GM23248 (cell line): Measurements from ENCODE around the gene TARP.

Source experiments
- DNase-seq: peaks from one replicate; pipeline ENCODE4 v3.0.0-alpha.2; 2015
- H2AFZ ChIP-seq: fragments of 200-600 bp; sonication (generic); 2 replicates; pipeline ENCODE4 v1.6.1; 2016; ENCODE audit warnings: antibody characterized with exemption
- H3F3A ChIP-seq: fragments of 200-600 bp; sonication (generic); 2 replicates; pipeline ENCODE4 v1.6.1; 2016; ENCODE audit warnings: mild to moderate bottlenecking, antibody characterized with exemption, mixed run types; ENCODE audit not compliant: insufficient read depth
- H3K27ac ChIP-seq: fragments of 200-600 bp; sonication (generic); 2 replicates; pipeline ENCODE4 v1.5.1; 2016; ENCODE audit warnings: mild to moderate bottlenecking
- H3K27me3 ChIP-seq: fragments of 200-600 bp; sonication (generic); replicated peaks from 2 replicates; pipeline ENCODE4 v1.6.1; 2016; ENCODE audit warnings: mild to moderate bottlenecking; ENCODE audit not compliant: insufficient read depth
- H3K36me3 ChIP-seq: fragments of 200-600 bp; sonication (generic); 2 replicates; pipeline ENCODE4 v1.6.1; 2016; ENCODE audit warnings: low read depth, mild to moderate bottlenecking
- H3K4me1 ChIP-seq: fragments of 200-600 bp; sonication (generic); 2 replicates; pipeline ENCODE4 v1.6.1; 2016; ENCODE audit warnings: mild to moderate bottlenecking; ENCODE audit not compliant: insufficient read depth
- H3K4me2 ChIP-seq: fragments of 200-600 bp; sonication (generic); one replicate; pipeline ENCODE4 v1.6.1; 2016; ENCODE audit warnings: mild to moderate bottlenecking; ENCODE audit not compliant: unreplicated experiment
- H3K4me3 ChIP-seq: fragments of 200-600 bp; sonication (generic); 2 replicates; pipeline ENCODE4 v1.5.1; 2016; ENCODE audit warnings: mild to moderate bottlenecking
- H3K79me2 ChIP-seq: fragments of 200-600 bp; sonication (generic); 2 replicates; pipeline ENCODE4 v1.6.1; 2016; ENCODE audit warnings: mild to moderate bottlenecking; ENCODE audit not compliant: insufficient read depth
- H3K9ac ChIP-seq: fragments of 200-600 bp; sonication (generic); 2 replicates; pipeline ENCODE4 v1.6.1; 2016; ENCODE audit warnings: mild to moderate bottlenecking
- H3K9me2 ChIP-seq: fragments of 200-600 bp; sonication (generic); 2 replicates; pipeline ENCODE4 v1.6.1; 2016; ENCODE audit warnings: mixed run types, mild to moderate bottlenecking, moderate library complexity; ENCODE audit not compliant: insufficient read depth
- H3K9me3 ChIP-seq: fragments of 200-600 bp; sonication (generic); one replicate; pipeline ENCODE4 v1.6.1; 2017; ENCODE audit warnings: low read depth
- H4K20me1 ChIP-seq: fragments of 200-600 bp; sonication (generic); 2 replicates; pipeline ENCODE4 v1.6.0; 2016; ENCODE audit not compliant: insufficient read depth
- EZH2 ChIP-seq: fragments of 200-600 bp; sonication (generic); IDR thresholded peaks from 2 replicates; pipeline ENCODE4 v1.6.1; 2018; ENCODE audit warnings: antibody characterized with exemption, mild to moderate bottlenecking; ENCODE audit not compliant: insufficient read depth, poor library complexity, severe bottlenecking
- EZH2phosphoT487 ChIP-seq: fragments of 200-600 bp; sonication (generic); IDR thresholded peaks from 2 replicates; pipeline ENCODE4 v1.6.1; 2018; ENCODE audit warnings: antibody characterized with exemption, moderate library complexity, mild to moderate bottlenecking, low read depth; ENCODE audit not compliant: insufficient read depth
- WGBS, 2 experiments: methylation state at CpG; one replicate each; pipeline ENCODE4 v1.1.6; 2015 to 2017; ENCODE audit warnings: low lambda C conversion rate in 2 of 2, low coverage in 1 of 2; ENCODE audit errors: missing lambda C conversion rate in 2 of 2; 5-methylcytosine and 5-hydroxymethylcytosine counted together
- in situ Hi-C: fragments of 300-500 bp; cut with MboI; formaldehyde crosslinking; loops from 2 replicates; pipeline ENCODE4 v1.15.0; 2020

The TARP gene

DNA sequence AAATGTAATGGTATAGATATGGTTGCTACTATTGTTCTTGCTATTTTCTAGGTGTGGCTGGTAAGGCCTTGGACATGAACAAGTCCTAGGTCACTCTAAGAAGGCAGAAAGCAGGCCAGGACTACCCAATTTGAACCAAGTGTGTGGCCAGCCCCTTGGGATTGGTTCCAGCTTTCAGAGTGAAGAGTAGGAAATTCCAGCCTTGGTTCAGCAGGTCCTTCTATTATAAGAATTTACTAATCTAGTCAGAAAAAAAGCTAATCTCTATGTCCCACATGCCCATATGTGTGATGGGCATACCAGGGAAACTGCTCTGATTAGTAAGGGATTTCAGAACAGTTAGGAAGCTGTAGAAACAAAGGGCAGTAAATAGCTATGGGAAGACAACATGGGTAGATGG lies 7.8 kb upstream of the TARP start:
- TF ChIP-seq EZH2phosphoT487 (no peak), EZH2 (no peak)
- H3K9me2 ChIP-seq = no peaks in the 10 kb centered on the region
- H3K4me1 ChIP-seq = no peaks in the 10 kb centered on the region
- H3K4me3 ChIP-seq = no peak overlapping the region
- peaks cover 7% of the 10 kb centered on the region; the same call in 1 of the 2 replicates for H3K27me3 ChIP-seq
- no peaks in the 10 kb centered on the region for H3F3A ChIP-seq
- no peak overlapping the region for H3K27ac ChIP-seq
- H3K79me2 ChIP-seq = no peaks in the 10 kb centered on the region
- H3K9me3 ChIP-seq = no peaks in the 10 kb centered on the region
- no peaks in the 10 kb centered on the region for H4K20me1 ChIP-seq
- no peaks in the 10 kb centered on the region for H3K36me3 ChIP-seq
- H2AFZ ChIP-seq = no peak overlapping the region
- H3K4me2 ChIP-seq = no peak overlapping the region
- DNase-seq = no peak
- in situ Hi-C loops = no loop called here
- no peak overlapping the region for H3K9ac ChIP-seq

DNA sequence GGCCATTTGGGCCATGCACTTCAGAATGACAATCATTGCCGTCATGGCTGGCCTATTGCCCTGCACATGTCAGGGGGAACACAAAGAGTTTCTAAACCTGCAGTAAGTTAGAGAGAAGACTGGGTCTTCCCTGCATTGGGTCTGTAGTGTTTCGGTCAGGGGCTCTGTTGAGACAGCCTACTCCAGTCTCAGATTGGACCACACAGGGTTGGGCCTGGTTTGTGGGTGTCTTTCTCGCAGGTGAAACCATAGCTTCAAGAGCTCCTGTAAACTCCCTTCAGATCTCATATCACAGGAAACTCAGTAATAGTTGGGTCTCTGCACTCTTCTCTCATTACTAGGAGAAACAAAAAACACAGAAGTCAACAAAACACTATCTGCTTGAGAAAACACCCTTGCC lies 7.3 kb upstream of the TARP start:
- no peak overlapping the region for H3K9ac ChIP-seq
- no peaks in the 10 kb centered on the region for H3K4me1 ChIP-seq
- H3K4me2 ChIP-seq = no peak overlapping the region
- no peak overlapping the region for H3K4me3 ChIP-seq
- DNase-seq = no peak
- TF ChIP-seq EZH2 (no peak), EZH2phosphoT487 (no peak)
- no peak overlapping the region for H3K27ac ChIP-seq
- WGBS, 2 experiments = 57 to 59% methylated on average over 3 of the region's 3 CpGs
- no peaks in the 10 kb centered on the region for H3K36me3 ChIP-seq
- H3K9me2 ChIP-seq = no peaks in the 10 kb centered on the region
- in situ Hi-C loops = no loop called here
- peaks cover 6% of the 10 kb centered on the region; the same call in 1 of the 2 replicates for H3K27me3 ChIP-seq
- H4K20me1 ChIP-seq = no peaks in the 10 kb centered on the region
- H3K79me2 ChIP-seq = no peaks in the 10 kb centered on the region
- no peaks in the 10 kb centered on the region for H3F3A ChIP-seq
- no peak overlapping the region for H2AFZ ChIP-seq
- no peaks in the 10 kb centered on the region for H3K9me3 ChIP-seq

DNA sequence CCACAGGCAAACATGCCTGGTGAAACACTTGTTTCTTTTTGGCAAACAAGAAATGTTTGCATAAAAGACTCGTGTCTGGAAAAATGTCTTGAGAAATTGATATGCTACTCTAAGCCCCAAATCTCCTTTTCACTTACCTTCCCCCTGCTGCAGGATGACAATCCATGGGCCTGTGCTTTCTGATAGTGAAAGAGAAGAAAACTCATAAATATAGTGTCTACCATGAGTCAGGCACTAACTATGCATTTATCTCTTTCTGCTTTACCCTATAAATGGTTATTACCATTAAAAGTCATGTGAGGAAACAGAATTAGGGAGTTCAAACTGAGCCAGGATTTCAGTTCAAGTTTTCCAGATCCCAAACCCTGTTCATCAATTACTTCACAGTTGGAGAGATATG lies 6.6 kb upstream of the TARP start:
- H3K4me2 ChIP-seq = no peak overlapping the region
- 0 to 5% methylated on average over 1 of the region's 1 CpG for WGBS, 2 experiments
- H3K9me2 ChIP-seq = no peaks in the 10 kb centered on the region
- H3K36me3 ChIP-seq = no peaks in the 10 kb centered on the region
- H3K79me2 ChIP-seq = no peaks in the 10 kb centered on the region
- H3K27me3 ChIP-seq = peaks cover 6% of the 10 kb centered on the region; the same call in 1 of the 2 replicates
- H3K4me1 ChIP-seq = no peaks in the 10 kb centered on the region
- TF ChIP-seq EZH2 (no peak), EZH2phosphoT487 (no peak)
- no peak overlapping the region for H3K27ac ChIP-seq
- H4K20me1 ChIP-seq = no peaks in the 10 kb centered on the region
- no peaks in the 10 kb centered on the region for H3F3A ChIP-seq
- no peak for DNase-seq
- no peak overlapping the region for H3K4me3 ChIP-seq
- in situ Hi-C loops = no loop called here
- H2AFZ ChIP-seq = no peak overlapping the region
- H3K9ac ChIP-seq = no peak overlapping the region
- H3K9me3 ChIP-seq = no peaks in the 10 kb centered on the region

DNA sequence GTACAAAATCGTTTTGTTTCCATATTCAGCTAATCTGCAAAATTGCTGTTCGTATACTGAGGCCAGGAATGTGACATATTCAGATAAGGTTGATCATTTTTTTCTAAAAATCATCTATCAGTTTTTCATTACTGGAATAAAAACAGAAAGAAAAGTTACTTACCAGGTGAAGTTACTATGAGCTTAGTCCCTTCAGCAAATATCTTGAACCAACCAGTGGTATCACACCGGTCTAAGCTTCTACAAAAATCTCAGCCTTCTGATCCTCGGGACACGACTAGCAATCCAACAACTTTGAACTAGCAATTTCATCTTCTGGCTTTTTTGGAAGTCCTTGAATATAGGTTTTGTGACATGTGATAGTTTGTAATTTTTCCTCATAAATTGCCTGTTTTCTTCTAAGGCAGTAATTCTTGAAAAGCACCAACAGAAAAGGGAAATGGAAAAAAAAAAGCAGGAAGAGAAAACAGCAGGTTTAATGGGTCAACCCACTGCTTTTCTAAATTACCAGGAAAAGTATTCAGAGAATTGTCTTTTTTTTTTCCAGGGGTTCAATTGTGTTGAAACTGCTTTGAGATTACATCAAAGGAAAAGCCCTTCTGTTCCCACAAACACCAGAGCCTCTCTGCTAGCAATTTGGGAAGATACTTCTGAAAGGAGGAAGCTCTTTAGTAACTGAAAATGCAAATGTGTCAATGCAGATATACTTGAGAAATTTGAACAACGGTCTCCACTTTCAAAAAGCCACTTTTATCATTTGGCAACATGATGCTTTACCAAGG lies 2.9 kb upstream of the TARP start:
- TF ChIP-seq EZH2 (no peak), EZH2phosphoT487 (no peak)
- DNase-seq = no peak
- in situ Hi-C loops = no loop called here
- no peaks in the 10 kb centered on the region for H3K79me2 ChIP-seq
- no peak overlapping the region for H3K4me3 ChIP-seq
- no peaks in the 10 kb centered on the region for H3K9me3 ChIP-seq
- 28 to 31% methylated on average over 6 of the region's 6 CpGs for WGBS, 2 experiments
- H3K36me3 ChIP-seq = no peaks in the 10 kb centered on the region
- H3K9ac ChIP-seq = no peak overlapping the region
- H3F3A ChIP-seq = no peaks in the 10 kb centered on the region
- H2AFZ ChIP-seq = no peak overlapping the region
- no peak overlapping the region for H3K27ac ChIP-seq
- H3K4me1 ChIP-seq = no peaks in the 10 kb centered on the region
- no peaks in the 10 kb centered on the region for H4K20me1 ChIP-seq
- H3K27me3 ChIP-seq = no peaks in the 10 kb centered on the region; the same call in 1 of the 2 replicates
- H3K9me2 ChIP-seq = no peaks in the 10 kb centered on the region
- H3K4me2 ChIP-seq = no peak overlapping the region
